ENCODE results near the gene DAD1.

The DAD1 gene

DNA sequence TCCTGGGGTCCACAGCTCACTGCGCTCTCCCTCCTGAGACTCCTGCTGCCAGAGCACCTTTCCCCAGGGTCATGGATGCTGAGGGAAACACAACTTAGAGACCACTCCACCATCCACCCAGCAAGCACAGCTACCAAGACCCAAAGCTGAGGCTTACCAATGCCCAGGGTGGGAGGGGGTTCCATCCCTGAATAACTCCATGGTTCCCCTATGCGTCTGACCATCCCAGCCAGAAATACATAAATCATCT, 36.3 kb downstream of the DAD1 start:
- TF ChIP-seq, protein P1, sequence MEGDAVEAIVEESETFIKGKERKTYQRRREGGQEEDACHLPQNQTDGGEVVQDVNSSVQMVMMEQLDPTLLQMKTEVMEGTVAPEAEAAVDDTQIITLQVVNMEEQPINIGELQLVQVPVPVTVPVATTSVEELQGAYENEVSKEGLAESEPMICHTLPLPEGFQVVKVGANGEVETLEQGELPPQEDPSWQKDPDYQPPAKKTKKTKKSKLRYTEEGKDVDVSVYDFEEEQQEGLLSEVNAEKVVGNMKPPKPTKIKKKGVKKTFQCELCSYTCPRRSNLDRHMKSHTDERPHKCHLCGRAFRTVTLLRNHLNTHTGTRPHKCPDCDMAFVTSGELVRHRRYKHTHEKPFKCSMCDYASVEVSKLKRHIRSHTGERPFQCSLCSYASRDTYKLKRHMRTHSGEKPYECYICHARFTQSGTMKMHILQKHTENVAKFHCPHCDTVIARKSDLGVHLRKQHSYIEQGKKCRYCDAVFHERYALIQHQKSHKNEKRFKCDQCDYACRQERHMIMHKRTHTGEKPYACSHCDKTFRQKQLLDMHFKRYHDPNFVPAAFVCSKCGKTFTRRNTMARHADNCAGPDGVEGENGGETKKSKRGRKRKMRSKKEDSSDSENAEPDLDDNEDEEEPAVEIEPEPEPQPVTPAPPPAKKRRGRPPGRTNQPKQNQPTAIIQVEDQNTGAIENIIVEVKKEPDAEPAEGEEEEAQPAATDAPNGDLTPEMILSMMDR (IDR thresholded peaks at IDR 0.05; ENCODE audit: borderline replicate concordance, insufficient read depth, low read depth, low read length), result no peak

DNA sequence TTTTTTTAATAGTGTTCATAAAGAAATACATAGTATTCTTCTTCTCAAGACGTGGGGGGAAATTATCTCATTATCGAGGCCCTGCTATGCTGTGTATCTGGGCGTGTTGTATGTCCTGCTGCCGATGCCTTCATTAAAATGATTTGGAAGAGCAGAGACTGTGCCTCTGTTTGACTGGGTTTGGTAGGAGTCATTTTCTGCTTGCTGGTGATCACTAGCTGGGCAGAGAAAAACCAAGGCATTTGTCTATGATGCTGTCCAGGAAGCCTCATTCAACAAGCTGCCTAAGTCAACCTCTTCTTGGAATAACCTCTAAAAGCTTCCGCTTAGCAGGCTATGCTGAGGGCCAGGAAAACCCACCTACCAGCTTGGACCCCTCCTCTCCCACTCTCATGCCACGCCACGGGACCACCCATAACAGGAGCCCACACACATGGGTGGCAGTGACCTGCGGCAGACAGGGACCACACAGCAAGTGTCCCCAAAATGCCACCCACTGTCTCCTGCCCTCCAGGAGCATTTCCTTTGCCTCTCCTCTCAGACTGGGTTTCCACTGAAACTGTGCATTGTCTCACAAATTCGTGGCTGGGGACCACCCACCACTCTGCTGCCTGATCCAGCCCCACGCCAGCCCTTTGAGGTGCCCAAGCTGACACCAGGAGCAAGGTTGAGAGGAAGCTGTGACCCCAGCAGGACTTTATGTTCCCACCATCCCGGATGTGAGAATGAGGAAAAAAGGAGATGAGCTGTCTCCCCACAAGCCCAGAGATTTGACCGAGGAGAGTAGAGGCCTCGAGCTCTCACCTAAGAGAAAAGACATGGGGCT, 36.8 kb downstream of the DAD1 start:
- H3K4me3 ChIP-seq (ENCODE audit: low read depth, low read length), result no peak overlapping the region
- TF ChIP-seq, protein P1 (IDR thresholded peaks at IDR 0.05; ENCODE audit: borderline replicate concordance, insufficient read depth, low read depth, low read length), result no peak

More for the DNA sequence above, 36.3 kb downstream of the DAD1 start:
- no peak overlapping the region for H3K4me3 ChIP-seq (ENCODE audit: low read depth, low read length)

DNA sequence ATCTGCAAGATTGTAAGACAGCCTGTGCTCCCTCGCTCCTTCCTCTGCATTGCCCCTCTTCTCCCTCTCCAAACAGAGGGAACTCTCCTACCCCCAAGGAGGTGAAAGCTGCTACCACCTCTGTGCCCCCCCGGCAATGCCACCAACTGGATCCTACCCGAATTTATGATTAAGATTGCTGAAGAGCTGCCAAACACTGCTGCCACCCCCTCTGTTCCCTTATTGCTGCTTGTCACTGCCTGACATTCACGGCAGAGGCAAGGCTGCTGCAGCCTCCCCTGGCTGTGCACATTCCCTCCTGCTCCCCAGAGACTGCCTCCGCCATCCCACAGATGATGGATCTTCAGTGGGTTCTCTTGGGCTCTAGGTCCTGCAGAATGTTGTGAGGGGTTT, 37.4 kb downstream of the DAD1 start:
- TF ChIP-seq, protein P1 (IDR thresholded peaks at IDR 0.05; ENCODE audit: borderline replicate concordance, insufficient read depth, low read depth, low read length), result no peak
- H3K4me3 ChIP-seq (ENCODE audit: low read depth, low read length), result no peak overlapping the region

DNA sequence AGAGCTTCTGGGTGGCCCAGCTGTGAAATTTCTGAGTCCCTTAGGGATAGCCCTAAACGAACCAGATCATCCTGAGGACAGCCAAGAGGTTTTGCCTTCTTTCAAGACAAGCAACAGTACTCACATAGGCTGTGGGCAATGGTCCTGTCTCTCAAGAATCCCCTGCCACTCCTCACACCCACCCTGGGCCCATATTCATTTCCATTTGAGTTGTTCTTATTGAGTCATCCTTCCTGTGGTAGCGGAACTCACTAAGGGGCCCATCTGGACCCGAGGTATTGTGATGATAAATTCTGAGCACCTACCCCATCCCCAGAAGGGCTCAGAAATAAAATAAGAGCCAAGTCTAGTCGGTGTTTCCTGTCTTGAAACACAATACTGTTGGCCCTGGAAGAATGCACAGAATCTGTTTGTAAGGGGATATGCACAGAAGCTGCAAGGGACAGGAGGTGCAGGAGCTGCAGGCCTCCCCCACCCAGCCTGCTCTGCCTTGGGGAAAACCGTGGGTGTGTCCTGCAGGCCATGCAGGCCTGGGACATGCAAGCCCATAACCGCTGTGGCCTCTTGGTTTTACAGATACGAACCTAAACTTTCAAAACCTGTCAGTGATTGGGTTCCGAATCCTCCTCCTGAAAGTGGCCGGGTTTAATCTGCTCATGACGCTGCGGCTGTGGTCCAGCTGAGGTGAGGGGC, 38.9 kb downstream of the DAD1 start:
- TF ChIP-seq, protein P1 (IDR thresholded peaks at IDR 0.05; ENCODE audit: borderline replicate concordance, insufficient read depth, low read depth, low read length), result no peak
- no peak overlapping the region for H3K4me3 ChIP-seq (ENCODE audit: low read depth, low read length)

DNA sequence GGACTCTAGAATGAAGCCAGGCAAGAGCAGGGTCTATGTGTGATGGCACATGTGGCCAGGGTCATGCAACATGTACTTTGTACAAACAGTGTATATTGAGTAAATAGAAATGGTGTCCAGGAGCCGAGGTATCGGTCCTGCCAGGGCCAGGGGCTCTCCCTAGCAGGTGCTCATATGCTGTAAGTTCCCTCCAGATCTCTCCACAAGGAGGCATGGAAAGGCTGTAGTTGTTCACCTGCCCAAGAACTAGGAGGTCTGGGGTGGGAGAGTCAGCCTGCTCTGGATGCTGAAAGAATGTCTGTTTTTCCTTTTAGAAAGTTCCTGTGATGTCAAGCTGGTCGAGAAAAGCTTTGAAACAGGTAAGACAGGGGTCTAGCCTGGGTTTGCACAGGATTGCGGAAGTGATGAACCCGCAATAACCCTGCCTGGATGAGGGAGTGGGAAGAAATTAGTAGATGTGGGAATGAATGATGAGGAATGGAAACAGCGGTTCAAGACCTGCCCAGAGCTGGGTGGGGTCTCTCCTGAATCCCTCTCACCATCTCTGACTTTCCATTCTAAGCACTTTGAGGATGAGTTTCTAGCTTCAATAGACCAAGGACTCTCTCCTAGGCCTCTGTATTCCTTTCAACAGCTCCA, 39.6 kb downstream of the DAD1 start:
- H3K4me3 ChIP-seq (ENCODE audit: low read depth, low read length), result no peak overlapping the region
- TF ChIP-seq, protein P1 (IDR thresholded peaks at IDR 0.05; ENCODE audit: borderline replicate concordance, insufficient read depth, low read depth, low read length), result no peak

DNA sequence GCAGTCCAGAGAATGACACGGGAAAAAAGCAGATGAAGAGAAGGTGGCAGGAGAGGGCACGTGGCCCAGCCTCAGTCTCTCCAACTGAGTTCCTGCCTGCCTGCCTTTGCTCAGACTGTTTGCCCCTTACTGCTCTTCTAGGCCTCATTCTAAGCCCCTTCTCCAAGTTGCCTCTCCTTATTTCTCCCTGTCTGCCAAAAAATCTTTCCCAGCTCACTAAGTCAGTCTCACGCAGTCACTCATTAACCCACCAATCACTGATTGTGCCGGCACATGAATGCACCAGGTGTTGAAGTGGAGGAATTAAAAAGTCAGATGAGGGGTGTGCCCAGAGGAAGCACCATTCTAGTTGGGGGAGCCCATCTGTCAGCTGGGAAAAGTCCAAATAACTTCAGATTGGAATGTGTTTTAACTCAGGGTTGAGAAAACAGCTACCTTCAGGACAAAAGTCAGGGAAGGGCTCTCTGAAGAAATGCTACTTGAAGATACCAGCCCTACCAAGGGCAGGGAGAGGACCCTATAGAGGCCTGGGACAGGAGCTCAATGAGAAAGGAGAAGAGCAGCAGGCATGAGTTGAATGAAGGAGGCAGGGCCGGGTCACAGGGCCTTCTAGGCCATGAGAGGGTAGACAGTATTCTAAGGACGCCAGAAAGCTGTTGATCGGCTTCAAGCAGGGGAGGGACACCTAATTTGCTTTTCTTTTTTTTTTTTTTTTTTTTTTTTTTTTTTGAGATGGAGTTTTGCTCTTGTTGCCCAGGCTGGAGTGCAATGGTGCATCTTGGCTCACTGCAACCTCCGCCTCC, 40.9 kb downstream of the DAD1 start:
- H3K4me3 ChIP-seq (ENCODE audit: low read depth, low read length), result no peak overlapping the region
- TF ChIP-seq, protein P1 (IDR thresholded peaks at IDR 0.05; ENCODE audit: borderline replicate concordance, insufficient read depth, low read depth, low read length), result no peak

Data from GM12875 (cell line).